ENCODE results near the gene NFIA. TPM values are rescaled to one million over a fixed set of nuclear protein-coding genes. Genes with fewer than 3 reads are reported as not detected.

Gene NFIA
- total and polyA plus RNA-seq, 5 donors from 2014 or later: 0.86 to 3.9 (median 1.7) TPM

DNA sequence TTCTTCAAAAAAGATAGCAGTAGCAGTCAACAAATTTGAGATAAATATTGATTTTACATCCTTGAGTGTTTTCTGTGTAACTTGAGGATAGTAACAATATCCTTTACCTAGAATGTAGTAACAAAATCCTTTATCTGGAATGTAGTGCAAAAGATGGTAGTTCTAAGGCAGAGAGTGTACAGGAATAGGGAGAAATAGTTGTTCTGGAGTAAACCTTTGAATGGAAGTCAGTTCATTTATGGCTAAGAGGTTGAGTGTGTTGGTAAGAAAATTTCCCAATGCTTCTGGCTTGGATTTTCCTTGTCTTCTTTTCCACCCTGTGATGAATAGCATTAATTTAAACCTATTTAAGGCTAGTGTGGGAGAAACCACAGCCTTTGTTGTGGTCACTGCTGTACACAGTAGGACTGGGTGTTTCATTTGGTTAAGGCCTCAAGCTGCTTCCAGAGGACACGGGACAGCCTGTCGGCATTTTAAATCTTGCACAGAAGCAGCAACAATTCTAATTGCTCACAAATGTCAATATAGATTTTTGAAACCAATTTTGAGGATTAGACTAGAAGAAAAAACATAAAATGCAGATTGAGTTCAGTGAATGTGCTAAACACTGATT, 11.3 kb downstream of the NFIA start:
- Mint-ChIP-seq H3K9me3 (peaks cover 0 to under 1% (median 0%) of the 10 kb centered on the region in 7 donors), H3K4me1 (no peaks in the 10 kb centered on the region), H3K27ac (no peak overlapping the region), H3K36me3 (no peaks in the 10 kb centered on the region), H3K4me3 (no peak overlapping the region), H3K27me3 (peaks cover 27% of the 10 kb centered on the region)
- H3K27ac ChIP-seq (ENCODE audit: insufficient read depth, low read length, poor library complexity, severe bottlenecking): no peak overlapping the region
- no peaks in the 10 kb centered on the region for H3K36me3 ChIP-seq (ENCODE audit: control insufficient read depth, insufficient read depth, low read length)
- peaks cover 7% of the 10 kb centered on the region for H3K27me3 ChIP-seq (ENCODE audit: control insufficient read depth, insufficient read depth, low read length)
- no peak for DNase-seq
- H3K4me1 ChIP-seq (ENCODE audit: control insufficient read depth, insufficient read depth, low read length, poor library complexity, severe bottlenecking): no peaks in the 10 kb centered on the region
- no peak for ATAC-seq (ENCODE audit: low read depth in 2 of 2)
- H3K4me3 ChIP-seq (ENCODE audit: low read depth, low read length): no peak overlapping the region
- no peaks in the 10 kb centered on the region for H3K9me3 ChIP-seq (ENCODE audit: control insufficient read depth in 2 of 2, low read length in 2 of 2)

- Mint-ChIP-seq H3K9me3 (no peaks in the 10 kb centered on the region), H3K4me3 (no peak overlapping the region)
- no peak for ATAC-seq (ENCODE audit: low read depth in 2 of 2)
Measured at GRCh38 chr1:61094677-61095469, 12.5 kb downstream of the NFIA start.

DNA sequence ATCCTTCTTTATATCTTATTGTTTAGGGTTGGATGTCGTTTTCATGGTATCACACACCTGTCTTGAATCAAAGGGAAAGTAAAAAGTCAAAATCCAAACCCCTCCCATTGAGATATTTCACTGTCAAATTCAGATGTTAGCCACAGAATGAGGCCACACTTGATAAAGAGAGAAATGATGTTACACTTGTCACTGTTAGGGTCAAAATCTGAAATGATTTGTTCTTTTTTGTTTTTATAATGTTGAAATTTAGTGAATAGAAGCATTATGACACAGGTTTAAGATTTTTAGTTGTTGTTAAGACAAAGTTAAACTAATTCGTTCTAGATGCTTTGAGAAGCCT, 13.1 kb downstream of the NFIA start:
- Mint-ChIP-seq H3K4me3 (no peak overlapping the region), H3K36me3 (no peaks in the 10 kb centered on the region), H3K9me3 (no peaks in the 10 kb centered on the region), H3K4me1 (peaks cover 0 to 3% (median 1%) of the 10 kb centered on the region in 4 donors), H3K27ac (no peak overlapping the region), H3K27me3 (peaks cover 24% of the 10 kb centered on the region)
- H3K4me3 ChIP-seq (ENCODE audit: low read depth, low read length): no peak overlapping the region
- no peak for DNase-seq
- no peaks in the 10 kb centered on the region for H3K4me1 ChIP-seq (ENCODE audit: control insufficient read depth, insufficient read depth, low read length, poor library complexity, severe bottlenecking)
- H3K27ac ChIP-seq (ENCODE audit: insufficient read depth, low read length, poor library complexity, severe bottlenecking): no peak overlapping the region
- peaks cover 4% of the 10 kb centered on the region for H3K27me3 ChIP-seq (ENCODE audit: control insufficient read depth, insufficient read depth, low read length)
- no peaks in the 10 kb centered on the region for H3K9me3 ChIP-seq (ENCODE audit: control insufficient read depth in 2 of 2, low read length in 2 of 2)
- ATAC-seq (ENCODE audit: low read depth in 2 of 2): no peak
- no peaks in the 10 kb centered on the region for H3K36me3 ChIP-seq (ENCODE audit: control insufficient read depth, insufficient read depth, low read length)

More at GRCh38 chr1:61094677-61095469, 12.5 kb downstream of the NFIA start:
- Mint-ChIP-seq H3K27ac (no peak overlapping the region), H3K27me3 (peaks cover 21% of the 10 kb centered on the region), H3K36me3 (no peaks in the 10 kb centered on the region), H3K4me1 (peaks cover 0 to 3% (median 1%) of the 10 kb centered on the region in 4 donors)
- H3K9me3 ChIP-seq (ENCODE audit: control insufficient read depth in 2 of 2, low read length in 2 of 2): no peaks in the 10 kb centered on the region
- H3K4me1 ChIP-seq (ENCODE audit: control insufficient read depth, insufficient read depth, low read length, poor library complexity, severe bottlenecking): no peaks in the 10 kb centered on the region
- H3K27me3 ChIP-seq (ENCODE audit: control insufficient read depth, insufficient read depth, low read length): peaks cover 4% of the 10 kb centered on the region
- no peak for DNase-seq
- no peak overlapping the region for H3K27ac ChIP-seq (ENCODE audit: insufficient read depth, low read length, poor library complexity, severe bottlenecking)
- no peak overlapping the region for H3K4me3 ChIP-seq (ENCODE audit: low read depth, low read length)
- H3K36me3 ChIP-seq (ENCODE audit: control insufficient read depth, insufficient read depth, low read length): no peaks in the 10 kb centered on the region

GRCh38 chr1:61097317-61097716, 15.0 kb downstream of the NFIA start:
- H3K27me3 Mint-ChIP-seq: peaks cover 35% of the 10 kb centered on the region
- peaks cover 4% of the 10 kb centered on the region for H3K27me3 ChIP-seq (ENCODE audit: control insufficient read depth, insufficient read depth, low read length)
- H3K4me1 Mint-ChIP-seq: peaks cover 0 to 3% (median 1%) of the 10 kb centered on the region in 4 donors
- DNase-seq (no peak), ATAC-seq (ENCODE audit: low read depth in 2 of 2) (no peak)
- H3K4me3 Mint-ChIP-seq: no peak overlapping the region
- H3K36me3 ChIP-seq (ENCODE audit: control insufficient read depth, insufficient read depth, low read length): no peaks in the 10 kb centered on the region
- no peak overlapping the region for H3K4me3 ChIP-seq (ENCODE audit: low read depth, low read length)
- no peaks in the 10 kb centered on the region for H3K4me1 ChIP-seq (ENCODE audit: control insufficient read depth, insufficient read depth, low read length, poor library complexity, severe bottlenecking)
- H3K27ac Mint-ChIP-seq: no peak overlapping the region
- no peaks in the 10 kb centered on the region for H3K9me3 ChIP-seq (ENCODE audit: control insufficient read depth in 2 of 2, low read length in 2 of 2)
- no peak overlapping the region for H3K27ac ChIP-seq (ENCODE audit: insufficient read depth, low read length, poor library complexity, severe bottlenecking)
- no peaks in the 10 kb centered on the region for H3K9me3 Mint-ChIP-seq
- H3K36me3 Mint-ChIP-seq: no peaks in the 10 kb centered on the region

DNA sequence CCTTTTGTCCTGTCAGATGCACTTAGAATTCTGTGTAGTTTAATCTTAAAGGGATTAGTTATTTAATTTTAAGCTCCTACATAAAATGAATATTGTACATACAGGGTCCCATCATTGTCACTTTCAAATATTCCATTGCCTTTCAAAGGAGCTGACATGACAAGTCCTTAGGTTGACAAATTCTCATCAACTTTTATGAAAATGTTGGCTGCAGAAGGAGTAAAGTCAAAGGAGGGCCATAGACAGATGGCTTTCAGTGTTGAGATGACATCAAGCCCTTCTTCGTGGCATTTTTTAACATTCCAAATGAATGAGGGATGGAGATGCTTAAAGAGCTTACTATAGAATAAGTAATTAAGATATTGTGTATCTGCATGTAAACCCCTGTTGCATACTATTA, 15.4 kb downstream of the NFIA start:
- H3K4me3 ChIP-seq (ENCODE audit: low read depth, low read length): no peak overlapping the region
- peaks cover 0 to 3% (median 1%) of the 10 kb centered on the region in 4 donors for H3K4me1 Mint-ChIP-seq
- H3K4me1 ChIP-seq (ENCODE audit: control insufficient read depth, insufficient read depth, low read length, poor library complexity, severe bottlenecking): no peaks in the 10 kb centered on the region
- H3K27me3 ChIP-seq (ENCODE audit: control insufficient read depth, insufficient read depth, low read length): peaks cover 4% of the 10 kb centered on the region
- no peak for DNase-seq
- no peaks in the 10 kb centered on the region for H3K36me3 ChIP-seq (ENCODE audit: control insufficient read depth, insufficient read depth, low read length)
- H3K4me3 Mint-ChIP-seq: no peak overlapping the region
- H3K9me3 Mint-ChIP-seq: no peaks in the 10 kb centered on the region
- H3K27ac Mint-ChIP-seq: no peak overlapping the region
- H3K27ac ChIP-seq (ENCODE audit: insufficient read depth, low read length, poor library complexity, severe bottlenecking): no peak overlapping the region
- H3K27me3 Mint-ChIP-seq: peaks cover 34% of the 10 kb centered on the region
- ATAC-seq (ENCODE audit: low read depth in 2 of 2): no peak
- H3K9me3 ChIP-seq (ENCODE audit: control insufficient read depth in 2 of 2, low read length in 2 of 2): no peaks in the 10 kb centered on the region
- no peaks in the 10 kb centered on the region for H3K36me3 Mint-ChIP-seq

DNA sequence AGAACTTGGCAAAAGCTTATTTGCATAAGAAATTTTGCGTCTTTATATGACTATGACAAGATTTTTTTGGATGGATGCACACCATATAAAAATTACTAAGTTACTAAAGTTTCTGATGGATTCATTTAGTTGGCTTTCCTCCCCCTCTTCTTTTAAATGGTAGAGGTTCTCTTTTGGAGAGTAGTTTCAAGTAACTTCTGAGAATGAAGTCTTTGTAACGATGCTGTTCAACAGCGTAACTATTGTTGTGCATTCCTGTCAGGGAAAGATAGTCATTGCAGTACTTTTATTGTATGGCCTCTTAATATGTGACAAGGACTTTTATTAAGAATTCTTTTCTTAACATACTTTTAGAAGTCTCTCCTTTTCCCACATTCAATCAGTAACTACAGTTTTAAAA, 16.0 kb downstream of the NFIA start:
- H3K4me1 Mint-ChIP-seq: peaks cover 0 to 3% (median 1%) of the 10 kb centered on the region in 4 donors
- Histone ChIP-seq H3K4me3 (ENCODE audit: low read depth, low read length) (no peak overlapping the region), H3K27me3 (ENCODE audit: control insufficient read depth, insufficient read depth, low read length) (peaks cover 4% of the 10 kb centered on the region), H3K27ac (ENCODE audit: insufficient read depth, low read length, poor library complexity, severe bottlenecking) (no peak overlapping the region), H3K9me3 (ENCODE audit: control insufficient read depth in 2 of 2, low read length in 2 of 2) (no peaks in the 10 kb centered on the region), H3K4me1 (ENCODE audit: control insufficient read depth, insufficient read depth, low read length, poor library complexity, severe bottlenecking) (no peaks in the 10 kb centered on the region), H3K36me3 (ENCODE audit: control insufficient read depth, insufficient read depth, low read length) (no peaks in the 10 kb centered on the region)
- DNase-seq: no peak
- peaks cover 34% of the 10 kb centered on the region for H3K27me3 Mint-ChIP-seq
- ATAC-seq (ENCODE audit: low read depth in 2 of 2): no peak
- H3K36me3 Mint-ChIP-seq: no peaks in the 10 kb centered on the region
- H3K9me3 Mint-ChIP-seq: no peaks in the 10 kb centered on the region
- no peak overlapping the region for H3K27ac Mint-ChIP-seq
- H3K4me3 Mint-ChIP-seq: no peak overlapping the region

DNA sequence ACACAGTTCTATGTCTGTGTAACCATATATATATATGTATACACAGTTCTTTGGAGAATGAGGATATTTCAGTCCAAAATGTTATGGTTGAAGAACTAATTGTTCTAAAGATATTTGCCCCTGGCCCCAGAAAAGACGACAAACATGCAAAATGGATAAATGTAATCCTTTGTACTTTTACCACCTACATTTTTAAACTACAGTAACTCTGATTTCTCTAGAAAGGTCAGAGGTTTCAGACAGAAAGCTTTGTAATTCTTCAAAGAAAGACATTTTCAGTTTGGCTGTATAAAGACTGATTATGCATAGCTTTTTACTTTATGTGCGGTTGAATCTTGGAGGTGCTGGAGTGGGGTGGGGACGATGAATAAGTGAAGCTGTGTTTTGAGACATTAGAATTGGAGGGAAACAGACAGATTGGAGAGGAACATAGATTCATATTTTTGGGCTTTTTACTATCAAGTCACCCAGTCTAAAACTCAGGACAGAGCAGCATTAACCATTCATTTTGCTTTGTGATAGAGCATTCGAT, 16.6 kb downstream of the NFIA start:
- Mint-ChIP-seq H3K27ac (no peak overlapping the region), H3K4me3 (no peak overlapping the region), H3K4me1 (peaks cover 0 to 3% (median 1%) of the 10 kb centered on the region in 4 donors), H3K36me3 (no peaks in the 10 kb centered on the region), H3K27me3 (peaks cover 35% of the 10 kb centered on the region), H3K9me3 (no peaks in the 10 kb centered on the region)
- Histone ChIP-seq H3K9me3 (ENCODE audit: control insufficient read depth in 2 of 2, low read length in 2 of 2) (no peaks in the 10 kb centered on the region), H3K36me3 (ENCODE audit: control insufficient read depth, insufficient read depth, low read length) (no peaks in the 10 kb centered on the region), H3K27me3 (ENCODE audit: control insufficient read depth, insufficient read depth, low read length) (peaks cover 2% of the 10 kb centered on the region), H3K4me3 (ENCODE audit: low read depth, low read length) (no peak overlapping the region), H3K27ac (ENCODE audit: insufficient read depth, low read length, poor library complexity, severe bottlenecking) (no peak overlapping the region), H3K4me1 (ENCODE audit: control insufficient read depth, insufficient read depth, low read length, poor library complexity, severe bottlenecking) (no peaks in the 10 kb centered on the region)
- ATAC-seq (ENCODE audit: low read depth in 2 of 2) (no peak), DNase-seq (no peak)
